Right renal pelvis (tissue), 4 donors: ENCODE measurements around the gene TBC1D28. TPM values are rescaled to one million over a fixed set of nuclear protein-coding genes. Genes with fewer than 3 reads are reported as not detected.
"Not testable (repeated sequence)": the region's sequence is repeated elsewhere in the genome, so short reads cannot be mapped to it uniquely, and the experiment has no call there.

ENCODE experiments used
- DNase-seq, 4 donors: peaks; one replicate each; pipeline ENCODE4 v3.0.0-alpha.2; 2013; ENCODE audit warnings: low read depth in 4 of 4, low spot score in 3 of 4, missing footprints in 1 of 4
- polyA plus RNA-seq, 4 donors: library from polyadenylated mRNA; unstranded; fragments of 120-200 nt; gene quantifications; one replicate each; pipeline ENCODE4 v1.2.1, GENCODE V29; 2013; ENCODE audit not compliant: insufficient read length in 4 of 4

Gene TBC1D28
- polyA plus RNA-seq, 4 donors: 0.03 TPM; not detected in 3

DNA sequence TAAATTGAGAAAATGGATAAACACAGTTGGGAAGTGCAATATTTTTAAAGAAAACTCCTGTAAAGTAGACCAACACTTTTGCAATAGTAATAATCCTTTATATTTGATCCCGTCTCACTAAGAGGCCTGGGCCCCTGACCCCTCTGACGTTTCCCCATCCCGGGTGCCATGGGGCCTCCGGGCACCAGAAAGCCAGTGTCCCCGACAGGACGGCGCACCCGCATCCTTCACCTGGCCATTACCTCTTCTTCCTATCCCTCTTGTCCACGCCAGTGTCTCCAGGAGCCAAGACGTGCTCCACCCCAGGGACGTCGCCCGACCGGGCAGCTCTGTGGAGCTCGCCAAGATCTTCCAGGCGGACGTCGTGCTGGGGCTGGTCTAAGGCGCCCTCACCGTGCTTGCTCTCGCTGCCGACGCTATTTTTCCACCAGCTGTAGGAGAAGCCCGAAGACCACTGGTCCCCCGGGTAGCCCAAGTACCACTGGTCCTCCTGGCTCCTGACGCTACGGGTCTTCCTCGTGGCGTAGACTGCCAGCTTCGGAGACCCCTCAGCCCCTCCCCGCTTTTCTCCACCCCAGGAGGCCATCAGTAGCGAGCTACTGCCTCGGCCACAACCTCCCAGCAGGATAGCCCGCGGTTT, 19.2 kb downstream of the TBC1D28 start:
- not testable (repeated sequence) for DNase-seq

DNA sequence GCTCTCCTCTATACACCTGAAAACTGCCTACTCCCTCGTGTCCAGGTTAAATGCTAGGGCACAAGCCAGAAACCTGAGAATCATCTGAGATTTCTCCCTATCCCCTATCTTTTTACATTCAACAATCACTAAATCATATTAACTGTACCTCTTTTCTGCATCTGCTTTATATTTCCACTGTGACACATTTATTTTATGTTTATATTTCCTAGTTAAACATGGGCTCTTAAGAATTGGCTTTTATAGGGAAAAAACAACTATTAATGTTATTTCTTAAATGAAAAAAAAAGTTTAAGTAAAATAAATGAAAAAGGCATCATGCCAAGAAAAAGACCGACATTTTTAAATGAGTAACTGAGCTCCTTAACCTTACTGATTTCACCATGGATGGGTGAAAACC, 26.6 kb downstream of the TBC1D28 start:
- not testable (repeated sequence) for DNase-seq

DNA sequence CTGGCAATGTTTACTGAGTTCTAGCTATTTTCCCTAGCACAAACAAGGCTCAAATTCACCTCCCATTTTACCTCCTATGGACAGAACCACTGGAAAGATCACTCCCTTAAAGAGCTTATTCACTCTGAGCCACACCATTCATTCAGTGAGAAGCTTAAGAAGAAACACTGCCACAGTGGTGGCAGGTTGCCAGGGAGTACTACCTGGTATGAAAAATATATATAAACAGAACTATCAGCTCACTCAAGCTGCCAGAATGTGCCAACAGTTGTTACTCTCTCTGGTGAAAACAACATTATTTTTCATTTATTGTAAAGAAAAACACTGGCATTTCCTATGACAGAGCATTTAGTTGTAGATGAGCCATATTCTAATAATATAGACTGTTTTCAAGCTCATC, 31.2 kb downstream of the TBC1D28 start:
- not testable (repeated sequence) for DNase-seq

DNA sequence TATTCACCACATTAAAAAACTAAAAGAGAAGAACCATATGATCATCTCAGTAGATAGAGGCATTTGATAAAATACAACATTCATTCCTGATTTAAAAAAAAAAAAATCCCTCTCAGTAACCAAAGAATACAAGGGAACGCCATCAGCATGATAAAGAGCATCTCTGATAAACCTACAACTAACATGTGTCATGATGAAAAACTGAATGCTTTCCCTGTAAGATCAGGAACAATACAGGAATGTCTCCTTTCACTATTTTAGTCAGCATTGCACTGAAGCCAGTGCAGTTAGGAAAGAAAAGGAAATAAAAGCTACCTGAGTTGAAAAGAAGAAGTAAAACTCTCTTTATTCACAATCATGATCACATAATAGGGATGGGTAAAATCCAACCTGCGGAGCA, 51.1 kb downstream of the TBC1D28 start:
- not testable (repeated sequence) for DNase-seq

Other genes starting within 250 kb of the TBC1D28 start
- under 1 TPM in 2 of 4 donors, not detected in 2; 0.04 to 0.11 TPM for gene LGALS9C, start 167.6 kb downstream of the TBC1D28 start, polyA plus RNA-seq
- gene FOXO3B, start 37.9 kb upstream of the TBC1D28 start, polyA plus RNA-seq: 1 to 10 TPM; 4.4 to 6.6 (median 4.7) TPM
- gene FBXW10, start 99.7 kb upstream of the TBC1D28 start, polyA plus RNA-seq: under 1 TPM; 0.32 to 0.73 (median 0.56) TPM
- gene TVP23B, start 136.8 kb upstream of the TBC1D28 start, polyA plus RNA-seq: 10 to 100 TPM; 38.2 to 54.5 (median 50.6) TPM
- 10 to 100 TPM; 56.0 to 68.6 (median 62.8) TPM for gene PRPSAP2, start 213.7 kb upstream of the TBC1D28 start, polyA plus RNA-seq